HCT116 (cell line): Measurements from ENCODE around the gene KRT17. TPM values are rescaled to one million over a fixed set of nuclear protein-coding genes. Genes with fewer than 3 reads are reported as not detected.
A peak's percentile ranks its signal among the peaks of the same experiment; 100 is the strongest.

ENCODE experiments used
- ATAC-seq: fragments of 200-7000 bp; cut with Tn5 transposase; 2 replicates; pipeline ENCODE4 v1.9.1; 2020; ENCODE audit warnings: mild to moderate bottlenecking, moderate library complexity
- BruUV-seq: library from RNA; stranded (reverse); fragments of 400-500 nt; replicated peaks from 2 replicates; lab custom pipeline; 2021; lab: Mats Ljungman, UMichigan
- CTCF ChIA-PET: fragments of 300-600 bp; sonication (Branson Sonifier 250); formaldehyde crosslinking; loops from one replicate; lab custom pipeline; 2021; ENCODE audit warnings: antibody characterized with exemption; lab: Charles Lee
- POLR2A ChIA-PET: fragments of 300-600, 350-600 bp; sonication (Branson Sonifier 250); formaldehyde crosslinking; loops from one replicate; lab custom pipeline; 2021; ENCODE audit warnings: antibody characterized with exemption; lab: Charles Lee
- RAD21 ChIA-PET, 2 experiments: fragments of 300-600 bp; sonication (Branson Sonifier 250); formaldehyde crosslinking; loops; one replicate each; lab custom pipeline; 2023; ENCODE audit warnings: low total read pairs in 2 of 2; ENCODE audit not compliant: uncharacterized antibody in 2 of 2, unreplicated experiment in 2 of 2, low non-redundant PET in 1 of 2; lab: Charles Lee
- DNase-seq: peaks from one replicate; pipeline ENCODE4 v3.0.0-alpha.2; 2010; ENCODE audit warnings: low read depth, low spot score
- H2AFZ ChIP-seq: fragments of 200-600 bp; shearing (Covaris generic), sonication (generic); 2 replicates; pipeline ENCODE4 v1.6.1; 2017; ENCODE audit warnings: low read depth, mixed run types, mixed read lengths, antibody characterized with exemption, low read length; ENCODE audit not compliant: poor library complexity, severe bottlenecking
- H3K27ac ChIP-seq: 2 replicates; pipeline ENCODE4 v1.5.1; 2012; ENCODE audit warnings: low read depth, low read length
- H3K27me3 ChIP-seq: fragments of 200-600 bp; sonication (generic); 2 replicates; pipeline ENCODE4 v1.6.1; 2016; ENCODE audit warnings: mixed run types, low read length, mixed read lengths; ENCODE audit not compliant: insufficient read depth
- H3K36me3 ChIP-seq, 2 experiments: fragments of 200-500 bp in 1 of 2; fragments of 200-600 bp in 1 of 2; sonication (Bioruptor generic) in 1 of 2; sonication (generic) in 1 of 2; 2 replicates each; pipeline versions ENCODE4 v1.5.1 to v1.6.1; 2014 to 2016; ENCODE audit warnings: low read length in 2 of 2, inconsistent platforms in 1 of 2, mixed read lengths in 1 of 2, mixed run types in 1 of 2; ENCODE audit not compliant: insufficient read depth in 2 of 2, control insufficient read depth in 1 of 2
- H3K4me1 ChIP-seq, 2 experiments: fragments of 200-600 bp in 1 of 2; sonication (generic) in 1 of 2; 2 replicates each; pipeline versions ENCODE4 v1.5.1 to v1.6.1; 2012 to 2017; ENCODE audit warnings: low read length in 2 of 2, inconsistent platforms in 1 of 2, mild to moderate bottlenecking in 1 of 2, mixed read lengths in 1 of 2, mixed run types in 1 of 2, moderate library complexity in 1 of 2; ENCODE audit not compliant: insufficient read depth in 2 of 2, control insufficient read depth in 1 of 2
- H3K4me2 ChIP-seq: fragments of 200-600 bp; sonication (generic); 2 replicates; pipeline ENCODE4 v1.6.1; 2017; ENCODE audit warnings: mixed run types, low read length, mixed read lengths
- H3K4me3 ChIP-seq, 2 experiments: fragments of 200-600 bp in 1 of 2; sonication (generic) in 1 of 2; replicated peaks in 1 of 2; 2 replicates each; pipeline ENCODE4 v1.5.1; 2011 to 2016; ENCODE audit warnings: low read length in 2 of 2, control low read depth in 1 of 2, low read depth in 1 of 2, mild to moderate bottlenecking in 1 of 2, mixed read lengths in 1 of 2, mixed run types in 1 of 2
- H3K79me2 ChIP-seq: fragments of 200-600 bp; sonication (generic); 2 replicates; pipeline ENCODE4 v1.6.1; 2017; ENCODE audit warnings: mild to moderate bottlenecking, mixed run types, low read length, moderate library complexity, mixed read lengths; ENCODE audit not compliant: insufficient read depth
- H3K9ac ChIP-seq: fragments of 200-600 bp; sonication (generic); 2 replicates; pipeline ENCODE4 v1.6.1; 2016; ENCODE audit warnings: low read length, mixed read lengths
- H3K9me2 ChIP-seq: fragments of 200-600 bp; sonication (generic), shearing (Covaris generic); 2 replicates; pipeline ENCODE4 v1.6.1; 2017; ENCODE audit warnings: mixed run types, mild to moderate bottlenecking, moderate library complexity; ENCODE audit not compliant: insufficient read depth
- H3K9me3 ChIP-seq, 2 experiments: fragments of 200-500 bp in 1 of 2; fragments of 200-600 bp in 1 of 2; sonication (Bioruptor generic) in 1 of 2; sonication (generic) in 1 of 2; 2 replicates each; pipeline ENCODE4 v1.6.1; 2014 to 2017; ENCODE audit warnings: low read length in 2 of 2, mixed read lengths in 2 of 2, inconsistent platforms in 1 of 2, low read depth in 1 of 2, mild to moderate bottlenecking in 1 of 2, mixed run types in 1 of 2, moderate library complexity in 1 of 2; ENCODE audit not compliant: control insufficient read depth in 1 of 2, insufficient read depth in 1 of 2
- H4K20me1 ChIP-seq: fragments of 200-600 bp; sonication (generic), shearing (Covaris generic); 2 replicates; pipeline ENCODE4 v1.6.1; 2017; ENCODE audit warnings: mixed run types, mild to moderate bottlenecking, moderate library complexity; ENCODE audit not compliant: insufficient read depth
- ATF3 ChIP-seq: IDR thresholded peaks from 2 replicates; pipeline ENCODE4 v1.6.1; 2012
- CBX3 ChIP-seq: IDR thresholded peaks from 2 replicates; pipeline ENCODE4 v1.6.1; 2012; ENCODE audit warnings: low read depth
- CEBPB ChIP-seq: IDR thresholded peaks from 2 replicates; pipeline ENCODE4 v1.6.1; 2012; ENCODE audit warnings: low read depth
- CTCF ChIP-seq, 3 experiments: fragments of 200-600 bp in 1 of 3; sonication (generic) in 1 of 3; IDR thresholded peaks in 2 of 3; conservative IDR thresholded peaks in 1 of 3; 2 replicates each; pipeline ENCODE4 v1.5.1; 2012 to 2017; ENCODE audit warnings: low read depth in 2 of 3, low read length in 2 of 3, antibody characterized with exemption in 1 of 3, borderline replicate concordance in 1 of 3, control low read depth in 1 of 3, mild to moderate bottlenecking in 1 of 3, mixed read lengths in 1 of 3, mixed run types in 1 of 3, moderate library complexity in 1 of 3; ENCODE audit not compliant: insufficient read depth in 1 of 3
- EGR1 ChIP-seq: IDR thresholded peaks from 2 replicates; pipeline ENCODE4 v1.6.1; 2012; ENCODE audit warnings: low read depth
- ELF1 ChIP-seq: IDR thresholded peaks from 2 replicates; pipeline ENCODE4 v1.6.1; 2012; ENCODE audit warnings: low read depth, borderline replicate concordance
- EZH2 ChIP-seq: fragments of 200-600 bp; sonication (generic); IDR thresholded peaks from 2 replicates; pipeline ENCODE4 v1.6.1; 2017; ENCODE audit warnings: antibody characterized with exemption, mixed run types
- EZH2phosphoT487 ChIP-seq: fragments of 200-600 bp; IDR thresholded peaks from 2 replicates; pipeline ENCODE4 v1.6.1; 2018; ENCODE audit warnings: antibody characterized with exemption, borderline replicate concordance
- FOSL1 ChIP-seq: IDR thresholded peaks from 2 replicates; pipeline ENCODE4 v1.6.1; 2012; ENCODE audit warnings: low read depth
- MAX ChIP-seq: IDR thresholded peaks from 2 replicates; pipeline ENCODE4 v1.6.1; 2012
- POLR2A ChIP-seq: IDR thresholded peaks from 2 replicates; pipeline ENCODE4 v1.7.0; 2011; ENCODE audit warnings: borderline replicate concordance; ENCODE audit not compliant: insufficient read depth, insufficient read length; ENCODE audit errors: extremely low read depth
- POLR2AphosphoS5 ChIP-seq: IDR thresholded peaks from 2 replicates; pipeline ENCODE4 v1.6.1; 2011; ENCODE audit warnings: mild to moderate bottlenecking, low read depth, low read length, moderate library complexity
- RAD21 ChIP-seq: IDR thresholded peaks from 2 replicates; pipeline ENCODE4 v1.6.1; 2012; ENCODE audit warnings: low read depth, mild to moderate bottlenecking
- SIN3A ChIP-seq: IDR thresholded peaks from 2 replicates; pipeline ENCODE4 v1.6.1; 2012; ENCODE audit warnings: low read depth
- SP1 ChIP-seq: IDR thresholded peaks from 2 replicates; pipeline ENCODE4 v1.6.1; 2012; ENCODE audit warnings: low read depth
- SRF ChIP-seq: IDR thresholded peaks from 2 replicates; pipeline ENCODE4 v1.6.1; 2012; ENCODE audit warnings: low read depth
- YY1 ChIP-seq: IDR thresholded peaks from 2 replicates; pipeline ENCODE4 v1.6.1; 2011; ENCODE audit warnings: low read length, low read depth, moderate library complexity, mild to moderate bottlenecking; ENCODE audit not compliant: insufficient replicate concordance; ENCODE audit errors: extremely low read depth
- ZBTB33 ChIP-seq: IDR thresholded peaks from 2 replicates; pipeline ENCODE4 v1.6.1; 2011; ENCODE audit warnings: mild to moderate bottlenecking, low read length, moderate library complexity; ENCODE audit not compliant: insufficient replicate concordance; ENCODE audit errors: extremely low read depth
- ZNF274 ChIP-seq: fragments of 200-500 bp; sonication (Bioruptor generic); IDR thresholded peaks from 2 replicates; pipeline ENCODE4 v1.6.1; 2014; ENCODE audit warnings: mild to moderate bottlenecking, low read depth, low read length, inconsistent platforms
- intact Hi-C: fragments of 100-400 bp; cut with micrococcal nuclease; formaldehyde crosslinking; loops from 2 replicates; pipeline ENCODE4 v1.10.0; 2022
- total RNA-seq: library from RNA; stranded (reverse); gene quantifications from one replicate; pipeline ENCODE4 v1.2.1, GENCODE V29; 2021; ENCODE audit not compliant: unreplicated experiment
- TF ChIP-seq, protein P1 (sequence below): IDR thresholded peaks from 2 replicates; pipeline ENCODE4 v1.6.1; 2012; ENCODE audit warnings: low read depth

The KRT17 gene
- total RNA-seq, 1 experiment from 2014 or later, result not detected

GRCh38 chr17:41652461-41652970, 28.1 kb upstream of the KRT17 start:
- Histone ChIP-seq H3K4me1 (peaks cover 53 to 96% of the 10 kb centered on the region in 2 experiments), H4K20me1 (no peaks in the 10 kb centered on the region), H2AFZ (no peak overlapping the region), H3K9me2 (no peaks in the 10 kb centered on the region), H3K4me3 (no peak overlapping the region), H3K9ac (peak overlapping the region; percentile 67), H3K36me3 (no peaks in the 10 kb centered on the region), H3K27ac (peak overlapping the region; percentile 61), H3K27me3 (no peaks in the 10 kb centered on the region), H3K79me2 (no peaks in the 10 kb centered on the region), H3K4me2 (peak overlapping the region; percentile 82), H3K9me3 (no peaks in the 10 kb centered on the region)
- DNase-seq, result no peak
- ChIA-PET RAD21 (interaction anchor here (0.6 to 0.9 kb wide), 2 partner anchors 104 to 1022 kb away, joined by 3 to 4 read pairs; no protein-coding TSS in a partner anchor), POLR2A (interaction anchor here (1.0 to 1.4 kb wide), 2 partner anchors 13 to 38 kb away, joined by 3 read pairs; no protein-coding TSS in a partner anchor), CTCF (interaction anchor here (2.4 to 11.1 kb wide), 2 partner anchors 11 to 104 kb away, joined by 30 to 217 read pairs; no protein-coding TSS in a partner anchor)
- ATAC-seq, result no peak
- intact Hi-C loops, result no loop called here
- BruUV-seq, result no TSS peak
- TF ChIP-seq SRF, result no peak
- no peak for TF ChIP-seq CBX3
- TF ChIP-seq EZH2phosphoT487, result no peak
- TF ChIP-seq MAX, result no peak
- no peak for TF ChIP-seq ATF3
- no peak for TF ChIP-seq ELF1
- TF ChIP-seq CEBPB, result no peak
- no peak for TF ChIP-seq ZBTB33
- TF ChIP-seq CTCF (IDR thresholded peaks at IDR 0.05 in 2 of 3, conservative IDR thresholded peaks at IDR 0.05 in 1 of 3; ENCODE audit: borderline replicate concordance in 1 of 3, insufficient read depth in 1 of 3, low read depth in 2 of 3, low read length in 2 of 3), result no peak
- no peak for TF ChIP-seq POLR2A
- no peak for TF ChIP-seq POLR2AphosphoS5
- TF ChIP-seq YY1, result no peak
- TF ChIP-seq, protein P1, sequence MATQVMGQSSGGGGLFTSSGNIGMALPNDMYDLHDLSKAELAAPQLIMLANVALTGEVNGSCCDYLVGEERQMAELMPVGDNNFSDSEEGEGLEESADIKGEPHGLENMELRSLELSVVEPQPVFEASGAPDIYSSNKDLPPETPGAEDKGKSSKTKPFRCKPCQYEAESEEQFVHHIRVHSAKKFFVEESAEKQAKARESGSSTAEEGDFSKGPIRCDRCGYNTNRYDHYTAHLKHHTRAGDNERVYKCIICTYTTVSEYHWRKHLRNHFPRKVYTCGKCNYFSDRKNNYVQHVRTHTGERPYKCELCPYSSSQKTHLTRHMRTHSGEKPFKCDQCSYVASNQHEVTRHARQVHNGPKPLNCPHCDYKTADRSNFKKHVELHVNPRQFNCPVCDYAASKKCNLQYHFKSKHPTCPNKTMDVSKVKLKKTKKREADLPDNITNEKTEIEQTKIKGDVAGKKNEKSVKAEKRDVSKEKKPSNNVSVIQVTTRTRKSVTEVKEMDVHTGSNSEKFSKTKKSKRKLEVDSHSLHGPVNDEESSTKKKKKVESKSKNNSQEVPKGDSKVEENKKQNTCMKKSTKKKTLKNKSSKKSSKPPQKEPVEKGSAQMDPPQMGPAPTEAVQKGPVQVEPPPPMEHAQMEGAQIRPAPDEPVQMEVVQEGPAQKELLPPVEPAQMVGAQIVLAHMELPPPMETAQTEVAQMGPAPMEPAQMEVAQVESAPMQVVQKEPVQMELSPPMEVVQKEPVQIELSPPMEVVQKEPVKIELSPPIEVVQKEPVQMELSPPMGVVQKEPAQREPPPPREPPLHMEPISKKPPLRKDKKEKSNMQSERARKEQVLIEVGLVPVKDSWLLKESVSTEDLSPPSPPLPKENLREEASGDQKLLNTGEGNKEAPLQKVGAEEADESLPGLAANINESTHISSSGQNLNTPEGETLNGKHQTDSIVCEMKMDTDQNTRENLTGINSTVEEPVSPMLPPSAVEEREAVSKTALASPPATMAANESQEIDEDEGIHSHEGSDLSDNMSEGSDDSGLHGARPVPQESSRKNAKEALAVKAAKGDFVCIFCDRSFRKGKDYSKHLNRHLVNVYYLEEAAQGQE, result no peak
- no peak for TF ChIP-seq ZNF274
- TF ChIP-seq SP1, result no peak
- no peak for TF ChIP-seq EZH2
- TF ChIP-seq EGR1, result no peak
- TF ChIP-seq FOSL1, result no peak
- no peak for TF ChIP-seq SIN3A
- no peak for TF ChIP-seq RAD21
